H9 (cell line): ENCODE data around the gene PCDHA8. TPM values are rescaled to one million over a fixed set of nuclear protein-coding genes. Genes with fewer than 3 reads are reported as not detected.

Source experiments
- DNase-seq: peaks from one replicate; pipeline ENCODE4 v3.0.0-alpha.2; 2017
- H2AFZ ChIP-seq: one replicate; pipeline ENCODE4 v1.6.1; 2013; ENCODE audit warnings: mild to moderate bottlenecking, low read length, control low read depth, moderate library complexity
- H2AK5ac ChIP-seq: 2 replicates; pipeline ENCODE4 v1.6.1; 2013; ENCODE audit warnings: low read length, control low read depth, mixed read lengths; ENCODE audit not compliant: insufficient read length
- H2BK120ac ChIP-seq: one replicate; pipeline ENCODE4 v1.6.1; 2013; ENCODE audit warnings: low read depth, mild to moderate bottlenecking, low read length, control low read depth, inconsistent platforms; ENCODE audit not compliant: poor library complexity, severe bottlenecking
- H2BK12ac ChIP-seq: 2 replicates; pipeline ENCODE4 v1.6.1; 2013; ENCODE audit warnings: low read length, control low read depth, mixed read lengths, low read depth; ENCODE audit not compliant: insufficient read length
- H2BK15ac ChIP-seq: 2 replicates; pipeline ENCODE4 v1.6.1; 2013; ENCODE audit warnings: low read depth, low read length, control low read depth
- H2BK20ac ChIP-seq: one replicate; pipeline ENCODE4 v1.6.1; 2013; ENCODE audit warnings: low read depth, mild to moderate bottlenecking, low read length, control low read depth, inconsistent platforms; ENCODE audit not compliant: poor library complexity, severe bottlenecking
- H2BK5ac ChIP-seq: 2 replicates; pipeline ENCODE4 v1.6.1; 2013; ENCODE audit warnings: low read length, control low read depth, mixed read lengths; ENCODE audit not compliant: insufficient read length
- H3K14ac ChIP-seq: 2 replicates; pipeline ENCODE4 v1.6.1; 2013; ENCODE audit warnings: low read length, control low read depth; ENCODE audit not compliant: insufficient read depth
- H3K18ac ChIP-seq: 2 replicates; pipeline ENCODE4 v1.6.1; 2013; ENCODE audit warnings: low read depth, mild to moderate bottlenecking, mixed read lengths, low read length, control low read depth; ENCODE audit not compliant: insufficient read length
- H3K23ac ChIP-seq: 2 replicates; pipeline ENCODE4 v1.6.1; 2013; ENCODE audit warnings: low read length, control low read depth, mixed read lengths, low read depth; ENCODE audit not compliant: insufficient read length
- H3K23me2 ChIP-seq: 2 replicates; pipeline ENCODE4 v1.6.1; 2013; ENCODE audit warnings: low read depth, mild to moderate bottlenecking, mixed read lengths, low read length, control low read depth; ENCODE audit not compliant: insufficient read length, poor library complexity, severe bottlenecking
- H3K27ac ChIP-seq: 2 replicates; pipeline ENCODE4 v1.5.1; 2013; ENCODE audit warnings: low read length, control low read depth, mixed read lengths, low read depth; ENCODE audit not compliant: insufficient read length
- H3K27me3 ChIP-seq: 2 replicates; pipeline ENCODE4 v1.6.1; 2013; ENCODE audit warnings: low read length, control low read depth, inconsistent platforms; ENCODE audit not compliant: insufficient read depth
- H3K4ac ChIP-seq: 2 replicates; pipeline ENCODE4 v1.6.1; 2013; ENCODE audit warnings: low read depth, mild to moderate bottlenecking, control low read depth, inconsistent platforms, low read length, moderate library complexity
- H3K4me1 ChIP-seq: 2 replicates; pipeline ENCODE4 v1.6.1; 2013; ENCODE audit warnings: low read length, control low read depth, inconsistent platforms; ENCODE audit not compliant: insufficient read depth
- H3K4me2 ChIP-seq: 2 replicates; pipeline ENCODE4 v1.6.1; 2013; ENCODE audit warnings: low read length, control low read depth, mixed read lengths; ENCODE audit not compliant: insufficient read length, insufficient read depth
- H3K56ac ChIP-seq: 2 replicates; pipeline ENCODE4 v1.6.1; 2013; ENCODE audit warnings: low read depth, mild to moderate bottlenecking, mixed read lengths, low read length, control low read depth; ENCODE audit not compliant: insufficient read length
- H3K79me1 ChIP-seq: 2 replicates; pipeline ENCODE4 v1.6.1; 2013; ENCODE audit warnings: low read depth, mild to moderate bottlenecking, moderate library complexity, low read length, control low read depth, inconsistent platforms; ENCODE audit not compliant: insufficient read depth, poor library complexity, severe bottlenecking
- H3K79me2 ChIP-seq: 2 replicates; pipeline ENCODE4 v1.6.1; 2013; ENCODE audit warnings: low read length, control low read depth, inconsistent platforms; ENCODE audit not compliant: insufficient read depth
- H3K9ac ChIP-seq: 2 replicates; pipeline ENCODE4 v1.6.1; 2013; ENCODE audit warnings: low read length, control low read depth, mixed read lengths; ENCODE audit not compliant: insufficient read length; ENCODE audit errors: extremely low read depth
- H3K9me3 ChIP-seq: one replicate; pipeline ENCODE4 v1.6.1; 2013; ENCODE audit warnings: low read depth, low read length, inconsistent platforms; ENCODE audit not compliant: control insufficient read depth
- H3T11ph ChIP-seq: one replicate; pipeline ENCODE4 v1.6.1; 2013; ENCODE audit warnings: mild to moderate bottlenecking, low read length, control low read depth, inconsistent platforms
- H4K20me1 ChIP-seq: one replicate; pipeline ENCODE4 v1.6.1; 2013; ENCODE audit not compliant: control insufficient read depth, insufficient read length, insufficient read depth
- H4K5ac ChIP-seq: 2 replicates; pipeline ENCODE4 v1.6.1; 2013; ENCODE audit warnings: low read depth, mild to moderate bottlenecking, mixed read lengths, low read length, control low read depth; ENCODE audit not compliant: insufficient read length
- H4K8ac ChIP-seq: replicated peaks from 2 replicates; pipeline ENCODE4 v1.6.1; 2013; ENCODE audit warnings: low read length, control low read depth, mixed read lengths, low read depth; ENCODE audit not compliant: insufficient read length
- H4K91ac ChIP-seq: 2 replicates; pipeline ENCODE4 v1.6.1; 2013; ENCODE audit warnings: low read depth, mild to moderate bottlenecking, moderate library complexity, mixed read lengths, low read length, control low read depth; ENCODE audit not compliant: insufficient read length
- H3K27ac Mint-ChIP-seq, 3 experiments: 2 replicates in 2 of 3; 3 replicates in 1 of 3; pipeline ENCODE4 v1.8.0; 2020 to 2021; ENCODE audit warnings: mixed read lengths in 3 of 3, mild to moderate bottlenecking in 1 of 3, moderate library complexity in 1 of 3
- H3K27me3 Mint-ChIP-seq: 2 replicates; pipeline ENCODE4 v1.8.0; 2021; ENCODE audit warnings: low read depth, mild to moderate bottlenecking, moderate library complexity, mixed read lengths
- H3K36me3 Mint-ChIP-seq, 3 experiments: 2 replicates in 2 of 3; 3 replicates in 1 of 3; pipeline ENCODE4 v1.8.0; 2020 to 2021; ENCODE audit warnings: low read depth in 3 of 3, mixed read lengths in 3 of 3; ENCODE audit not compliant: insufficient read depth in 1 of 3
- H3K4me1 Mint-ChIP-seq, 2 experiments: 2 replicates each; pipeline ENCODE4 v1.8.0; 2020; ENCODE audit warnings: mixed read lengths in 2 of 2
- H3K4me3 Mint-ChIP-seq, 2 experiments: 2 replicates in 1 of 2; 3 replicates in 1 of 2; pipeline ENCODE4 v1.8.0; 2020 to 2021; ENCODE audit warnings: mild to moderate bottlenecking in 2 of 2, mixed read lengths in 2 of 2, moderate library complexity in 1 of 2
- H3K9me3 Mint-ChIP-seq, 2 experiments: 2 replicates in 1 of 2; 3 replicates in 1 of 2; pipeline ENCODE4 v1.8.0; 2020; ENCODE audit warnings: mild to moderate bottlenecking in 2 of 2, mixed read lengths in 2 of 2, moderate library complexity in 1 of 2
- WGBS: extraction: QIAGEN DNeasy Blood & Tissue Kit; methylation state at CpG from one replicate; pipeline ENCODE4 v1.1.7; 2013; ENCODE audit warnings: missing lambda C conversion rate, low lambda C conversion rate, mixed read lengths; ENCODE audit not compliant: insufficient read length; ENCODE audit errors: extremely low coverage; 5-methylcytosine and 5-hydroxymethylcytosine counted together
- total RNA-seq: library from RNA; stranded (reverse); gene quantifications from 2 replicates; pipeline ENCODE4 v1.2.1, GENCODE V29; 2021
- TF ChIP-seq, protein P1 (sequence below): fragments of 200-600 bp; sonication (generic); conservative IDR thresholded peaks from 3 replicates; pipeline ENCODE4 v1.8.0; 2021; ENCODE audit warnings: antibody characterized with exemption, mild to moderate bottlenecking

The PCDHA8 gene
- total RNA-seq, 1 experiment from 2014 or later, result 0.57 TPM

DNA sequence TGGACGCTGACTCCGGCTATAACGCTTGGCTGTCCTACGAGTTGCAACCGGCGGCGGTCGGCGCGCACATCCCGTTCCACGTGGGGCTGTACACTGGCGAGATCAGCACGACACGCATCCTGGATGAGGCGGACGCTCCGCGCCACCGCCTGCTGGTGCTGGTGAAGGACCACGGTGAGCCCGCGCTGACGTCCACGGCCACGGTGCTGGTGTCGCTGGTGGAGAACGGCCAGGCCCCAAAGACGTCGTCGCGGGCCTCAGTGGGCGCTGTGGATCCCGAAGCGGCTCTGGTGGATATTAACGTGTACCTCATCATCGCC is 36.2 kb downstream of the PCDHA8 start:
- no peak overlapping the region for H3K56ac ChIP-seq
- no peak overlapping the region for H4K8ac ChIP-seq
- no peak overlapping the region for H3T11ph ChIP-seq
- H3K23ac ChIP-seq, result no peak overlapping the region
- Mint-ChIP-seq H3K27ac (no peak overlapping the region), H3K4me3 (no peak overlapping the region), H3K36me3 (peaks cover 9 to 24% (median 21%) of the 10 kb centered on the region in 3 experiments; a peak in 6 of 7 replicates), H3K27me3 (no peaks in the 10 kb centered on the region), H3K4me1 (peaks cover 10 to 14% of the 10 kb centered on the region in 2 experiments; a peak in 2 of 4 replicates), H3K9me3 (no peaks in the 10 kb centered on the region)
- H4K91ac ChIP-seq, result no peak overlapping the region
- H3K79me1 ChIP-seq, result no peaks in the 10 kb centered on the region
- no peak overlapping the region for H3K9ac ChIP-seq
- no peak overlapping the region for H3K4ac ChIP-seq
- no peak overlapping the region for H2BK12ac ChIP-seq
- no peaks in the 10 kb centered on the region for H3K9me3 ChIP-seq
- WGBS, result no CpG with 5 or more reads among the region's 37 CpGs
- H2BK120ac ChIP-seq, result no peak overlapping the region
- H2AK5ac ChIP-seq, result no peak overlapping the region
- H3K27ac ChIP-seq, result no peak overlapping the region
- no peaks in the 10 kb centered on the region for H3K4me1 ChIP-seq
- DNase-seq, result no peak
- no peak overlapping the region for H3K18ac ChIP-seq
- H2BK20ac ChIP-seq, result no peak overlapping the region
- H2BK15ac ChIP-seq, result no peak overlapping the region; the same call in 1 of the 2 replicates
- no peaks in the 10 kb centered on the region for H3K27me3 ChIP-seq
- H4K20me1 ChIP-seq, result no peaks in the 10 kb centered on the region
- no peak overlapping the region for H2BK5ac ChIP-seq
- H3K4me2 ChIP-seq, result no peak overlapping the region
- TF ChIP-seq, protein P1, sequence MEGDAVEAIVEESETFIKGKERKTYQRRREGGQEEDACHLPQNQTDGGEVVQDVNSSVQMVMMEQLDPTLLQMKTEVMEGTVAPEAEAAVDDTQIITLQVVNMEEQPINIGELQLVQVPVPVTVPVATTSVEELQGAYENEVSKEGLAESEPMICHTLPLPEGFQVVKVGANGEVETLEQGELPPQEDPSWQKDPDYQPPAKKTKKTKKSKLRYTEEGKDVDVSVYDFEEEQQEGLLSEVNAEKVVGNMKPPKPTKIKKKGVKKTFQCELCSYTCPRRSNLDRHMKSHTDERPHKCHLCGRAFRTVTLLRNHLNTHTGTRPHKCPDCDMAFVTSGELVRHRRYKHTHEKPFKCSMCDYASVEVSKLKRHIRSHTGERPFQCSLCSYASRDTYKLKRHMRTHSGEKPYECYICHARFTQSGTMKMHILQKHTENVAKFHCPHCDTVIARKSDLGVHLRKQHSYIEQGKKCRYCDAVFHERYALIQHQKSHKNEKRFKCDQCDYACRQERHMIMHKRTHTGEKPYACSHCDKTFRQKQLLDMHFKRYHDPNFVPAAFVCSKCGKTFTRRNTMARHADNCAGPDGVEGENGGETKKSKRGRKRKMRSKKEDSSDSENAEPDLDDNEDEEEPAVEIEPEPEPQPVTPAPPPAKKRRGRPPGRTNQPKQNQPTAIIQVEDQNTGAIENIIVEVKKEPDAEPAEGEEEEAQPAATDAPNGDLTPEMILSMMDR, result no peak
- H3K14ac ChIP-seq, result no peak overlapping the region
- no peak overlapping the region for H2AFZ ChIP-seq
- no peaks in the 10 kb centered on the region for H3K23me2 ChIP-seq
- H3K79me2 ChIP-seq, result no peaks in the 10 kb centered on the region; the same call in 1 of the 2 replicates
- H4K5ac ChIP-seq, result no peak overlapping the region
